ACHN (cell line): ENCODE data around the gene UFSP2.
"Not testable (repeated sequence)": the region's sequence is repeated elsewhere in the genome, so short reads cannot be mapped to it uniquely, and the experiment has no call there.

Source experiments
- DNase-seq: peaks from one replicate; pipeline ENCODE4 v3.0.0-alpha.2; 2015
- in situ Hi-C: cut with HindIII; loops from 2 replicates; pipeline ENCODE4 v1.10.0; 2017; ENCODE audit warnings: low sequenced_read_pairs, low pct_ligation_motif_present, low pct_unique_long_range_greater_than_20kb

The UFSP2 gene

DNA sequence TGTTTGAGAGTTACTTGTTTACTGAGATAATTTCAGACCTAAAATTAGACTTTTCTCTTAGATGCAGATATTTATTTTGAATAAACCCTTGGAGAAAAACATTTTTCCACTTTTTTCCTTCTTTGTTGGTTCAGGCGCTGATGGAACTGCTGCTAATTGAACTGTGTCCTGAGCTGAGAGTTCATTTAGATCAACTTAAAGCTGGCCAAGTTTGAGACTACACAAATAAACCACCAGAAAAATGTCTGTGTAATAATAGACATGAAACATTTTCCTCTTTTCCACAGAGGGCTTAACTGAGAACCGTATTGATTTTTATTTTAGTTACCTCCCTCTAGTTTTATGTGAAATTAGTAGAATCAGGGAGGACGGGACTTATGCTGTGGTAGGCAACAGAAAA, 62.5 kb downstream of the UFSP2 start:
- in situ Hi-C loops = no loop called here
- no peak for DNase-seq

DNA sequence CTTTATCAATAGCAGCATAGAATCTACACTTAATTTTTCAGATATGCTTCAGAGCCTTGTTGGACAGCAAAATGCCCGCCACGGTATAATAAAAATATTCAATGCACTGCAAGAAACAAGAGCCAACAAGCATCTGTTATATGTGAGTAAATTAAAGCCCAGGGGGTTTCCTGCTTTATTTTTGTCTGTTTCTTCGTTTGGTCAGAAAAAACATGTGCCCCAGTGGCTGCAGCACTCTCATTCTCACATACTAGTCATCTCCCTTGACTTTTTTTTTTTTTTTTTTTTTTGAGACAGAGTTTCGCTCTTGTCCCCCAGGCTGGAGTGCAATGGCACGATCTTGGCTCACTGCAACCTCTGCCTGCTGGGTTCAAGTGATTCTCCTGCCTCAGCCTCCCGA, 63.2 kb downstream of the UFSP2 start:
- in situ Hi-C loops, DNase-seq: not testable (repeated sequence)

DNA sequence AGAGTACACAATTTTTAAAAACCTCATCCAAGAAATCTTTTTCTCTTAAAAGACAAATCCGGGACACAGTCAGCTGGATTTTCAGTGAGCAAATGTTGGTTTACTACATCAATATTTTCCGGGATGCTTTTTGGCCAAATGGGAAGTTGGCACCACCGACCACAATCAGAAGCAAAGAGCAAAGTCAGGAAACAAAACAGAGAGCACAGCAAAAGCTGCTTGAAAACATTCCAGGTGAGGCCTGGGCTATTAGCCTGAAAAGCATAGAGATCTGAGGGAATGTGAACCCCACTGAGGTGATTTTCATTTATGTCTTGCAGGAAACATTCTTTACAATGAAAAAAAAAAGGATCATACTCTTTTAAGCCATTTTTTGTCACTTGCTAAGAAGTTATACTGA, 63.9 kb downstream of the UFSP2 start:
- in situ Hi-C loops = no loop called here

DNA sequence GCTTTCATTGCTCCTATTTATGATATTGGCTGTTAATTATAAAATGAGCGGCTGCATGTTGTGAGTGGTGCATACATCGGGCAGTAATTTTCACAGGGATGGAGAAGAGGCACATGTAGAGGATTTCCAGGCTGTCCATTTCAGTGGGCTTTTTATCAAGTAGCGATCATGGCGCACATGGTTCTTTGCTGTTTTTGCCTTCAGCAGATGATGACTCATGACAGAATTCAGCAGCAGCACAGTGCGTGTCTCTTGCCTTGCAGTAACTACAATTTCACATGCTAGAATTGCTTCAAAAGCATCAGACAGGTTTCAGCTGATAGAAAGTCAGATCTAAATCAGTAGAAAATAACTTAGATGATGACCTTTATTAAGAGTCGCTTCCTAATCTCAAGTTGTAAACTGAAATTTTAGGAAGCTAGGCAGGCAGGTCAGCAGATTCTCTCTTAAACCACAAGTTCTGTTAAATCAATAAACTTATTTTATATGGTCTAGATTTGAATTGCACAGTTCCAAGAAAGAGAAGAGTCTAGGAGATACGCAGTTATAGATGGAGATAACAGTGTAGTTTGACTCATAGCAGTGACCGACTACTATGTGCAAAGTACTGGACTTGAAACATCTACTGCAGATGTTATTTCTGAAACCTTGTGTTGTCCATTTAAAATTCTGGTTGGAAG, 65.9 kb downstream of the UFSP2 start:
- DNase-seq = no peak
- in situ Hi-C loops = no loop called here

More for the DNA sequence above, 63.9 kb downstream of the UFSP2 start:
- DNase-seq = no peak

DNA sequence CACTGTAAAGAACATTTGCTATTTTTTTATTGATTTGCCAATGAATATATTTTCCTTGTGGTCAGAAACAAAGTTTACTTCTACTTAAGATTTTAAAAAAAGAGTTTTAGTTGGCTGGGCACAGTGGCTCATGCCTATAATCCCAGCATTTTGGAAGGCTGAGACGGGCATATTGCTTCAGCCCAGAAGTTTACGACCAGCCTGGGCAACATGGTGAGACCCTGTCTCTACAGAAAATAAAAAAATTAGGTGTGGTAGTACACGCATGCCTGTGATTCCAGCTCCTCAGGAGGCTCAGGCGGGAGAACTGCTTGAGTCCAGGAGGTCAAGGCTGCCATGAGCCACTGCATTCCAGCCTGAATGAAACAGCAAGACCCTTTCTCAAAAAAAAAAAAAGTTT, 66.8 kb downstream of the UFSP2 start:
- DNase-seq = no peak
- in situ Hi-C loops = no loop called here

DNA sequence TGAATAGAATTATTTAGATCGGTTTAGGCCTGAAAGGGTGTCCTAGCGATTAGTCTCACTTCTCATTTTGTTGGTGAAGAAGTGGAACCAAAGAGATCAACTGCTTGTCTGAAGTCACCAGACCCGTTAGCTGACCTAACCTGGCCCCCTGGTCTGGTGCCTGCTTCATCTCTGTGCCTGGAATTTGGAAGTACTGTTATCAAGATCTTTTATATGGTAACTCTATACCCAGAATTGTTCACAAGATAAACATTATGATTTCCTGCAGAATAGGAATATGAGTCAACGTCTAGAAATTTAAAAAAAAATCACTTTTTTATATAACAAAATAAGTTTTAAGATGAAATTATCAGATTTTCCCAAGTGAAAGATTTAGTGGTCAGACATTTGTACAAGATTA, 67.2 kb downstream of the UFSP2 start:
- in situ Hi-C loops = no loop called here
- no peak for DNase-seq

DNA sequence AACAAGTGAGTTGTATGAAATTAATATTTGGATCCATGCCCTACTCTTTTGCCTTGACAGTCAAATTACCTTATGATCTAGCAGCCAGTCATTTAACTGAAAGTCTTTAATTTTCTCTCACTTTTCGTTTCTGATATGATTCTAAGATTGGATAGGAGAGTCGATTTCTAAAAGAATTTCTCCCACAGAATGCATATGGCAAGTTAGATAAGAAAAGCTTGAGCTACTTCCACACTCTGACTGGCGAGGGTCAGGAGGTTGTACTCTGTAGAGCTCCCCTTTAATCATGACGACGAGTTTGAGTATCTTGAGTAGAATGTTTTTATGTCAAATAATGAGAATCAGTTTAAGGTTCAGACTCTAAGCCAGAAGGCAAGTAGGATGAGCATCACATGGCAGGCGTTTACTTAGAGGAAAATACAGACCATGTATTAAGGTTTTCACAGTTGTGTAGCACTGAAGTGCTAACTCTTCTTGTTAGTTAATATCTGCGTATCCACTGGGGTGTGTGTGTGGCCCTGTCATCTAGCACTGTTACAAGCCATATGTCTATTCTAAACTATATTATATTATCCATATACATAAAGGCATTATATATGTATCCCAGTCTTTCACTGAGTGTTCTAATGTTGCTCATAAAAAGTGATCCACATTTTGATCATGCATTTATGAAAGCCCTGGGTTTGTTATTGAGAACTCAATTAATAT, 67.9 kb downstream of the UFSP2 start:
- in situ Hi-C loops = no loop called here
- DNase-seq = no peak

DNA sequence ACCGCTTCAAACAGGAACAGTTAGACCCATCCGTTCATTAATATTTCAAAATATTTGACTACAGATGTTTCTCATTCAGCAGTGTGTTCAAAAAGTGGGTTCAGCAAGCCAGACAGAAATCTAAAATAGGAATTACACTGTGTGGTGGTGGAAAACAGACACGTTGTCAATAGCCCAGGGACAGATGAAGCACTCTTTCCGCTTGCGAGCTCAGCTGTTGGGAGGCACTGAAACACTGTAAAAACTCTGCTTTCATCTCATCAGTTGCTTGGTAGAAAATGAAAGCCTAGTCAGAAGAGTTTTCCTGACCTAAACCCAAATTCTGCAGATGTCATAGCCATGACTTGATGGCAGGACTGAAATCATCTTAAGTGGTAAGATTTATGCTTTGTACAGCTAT, 68.6 kb downstream of the UFSP2 start:
- in situ Hi-C loops = no loop called here
- DNase-seq = no peak

DNA sequence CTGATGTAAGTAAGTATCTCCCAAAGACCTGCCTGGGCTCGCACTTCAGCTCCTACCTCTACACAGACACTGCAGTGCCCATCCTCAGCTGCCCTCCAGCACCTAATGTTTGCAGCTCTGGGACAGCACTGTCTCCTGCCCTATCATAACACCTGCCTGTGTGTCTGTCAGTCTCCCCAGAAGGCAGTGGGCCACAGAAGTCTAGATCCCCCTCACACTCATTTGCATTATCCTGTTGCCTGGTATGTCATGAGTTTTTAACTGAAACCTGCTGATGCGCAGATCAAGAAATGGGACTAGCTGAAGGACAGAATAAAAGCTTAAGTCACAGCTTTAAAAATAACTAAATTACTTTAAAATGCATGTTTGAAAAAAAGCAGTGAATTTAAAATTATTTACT, 73.0 kb downstream of the UFSP2 start:
- in situ Hi-C loops = no loop called here
- no peak for DNase-seq

DNA sequence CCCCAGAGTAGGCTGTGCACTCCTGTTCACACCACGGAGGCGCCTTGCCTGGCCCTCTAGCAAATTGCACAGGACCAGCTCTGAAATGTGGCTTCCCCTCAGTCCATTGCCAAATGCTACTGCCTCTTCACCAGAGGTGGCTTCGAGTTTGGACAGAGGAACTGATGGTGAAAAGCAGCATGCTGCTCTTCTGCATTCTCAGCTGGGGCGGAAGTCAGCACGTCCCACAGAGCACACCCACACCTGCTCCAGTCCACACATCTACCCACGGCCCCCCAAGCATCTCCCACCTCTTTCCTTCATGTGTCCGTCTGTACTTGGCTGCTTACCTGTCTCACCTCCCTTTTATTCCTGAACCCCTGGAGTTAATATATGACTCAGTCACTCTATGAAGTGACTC, 73.6 kb downstream of the UFSP2 start:
- no peak for DNase-seq
- in situ Hi-C loops = no loop called here

DNA sequence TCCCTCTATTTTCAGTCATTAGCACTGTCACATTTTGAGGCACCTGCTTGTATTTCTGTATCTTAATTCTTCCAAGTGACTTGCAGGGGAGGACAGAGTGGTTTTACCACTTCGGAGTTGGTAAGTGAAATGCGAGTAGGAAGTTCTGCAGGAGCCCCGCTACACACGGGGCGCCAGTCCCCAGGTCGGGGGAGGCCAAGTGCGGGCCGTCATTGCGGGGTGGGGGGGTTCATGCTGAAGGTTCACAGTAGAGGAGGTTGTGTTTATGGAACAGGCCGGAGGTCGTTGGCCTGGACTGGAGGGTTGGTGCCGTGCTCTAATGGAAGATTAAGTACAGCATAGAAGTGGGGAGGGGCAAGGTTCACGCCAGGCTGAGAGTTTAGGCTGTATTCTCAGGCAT, 74.1 kb downstream of the UFSP2 start:
- DNase-seq = no peak
- in situ Hi-C loops = no loop called here
